Measurements from ENCODE around the gene SPATS2. TPM values are rescaled to one million over a fixed set of nuclear protein-coding genes. Genes with fewer than 3 reads are reported as not detected.

SPATS2 gene
- total RNA-seq, 1 experiment from 2014 or later: 74.2 TPM

- POLR2A ChIA-PET: interaction anchor here (0.6 to 1.0 kb wide), 3 partner anchors 20 to 437 kb away, joined by 3 to 5 read pairs (median 3); partner anchors contain the start of gene SPATS2
- Histone ChIP-seq H2AFZ (ENCODE audit: low read depth, low read length, poor library complexity, severe bottlenecking) (peak within 1 kb of the TSS; percentile 13), H4K20me1 (ENCODE audit: insufficient read depth) (no peaks in the 10 kb centered on the region), H3K27ac (ENCODE audit: low read depth, low read length) (peak within 1 kb of the TSS; percentile 67), H3K4me1 (ENCODE audit: control insufficient read depth in 1 of 2, insufficient read depth in 2 of 2, low read length in 2 of 2) (peaks cover 8 to 15% of the 10 kb centered on the region in 2 experiments; a peak in 3 of 4 replicates), H3K4me3 (replicated peaks in 1 of 2; ENCODE audit: low read depth in 1 of 2, low read length in 2 of 2) (peak within 1 kb of the TSS; percentile 98 to 100), H3K9me2 (ENCODE audit: insufficient read depth) (no peaks in the 10 kb centered on the region), H3K4me2 (ENCODE audit: low read length) (peak within 1 kb of the TSS; percentile 81), H3K9me3 (ENCODE audit: control insufficient read depth in 1 of 2, insufficient read depth in 1 of 2, low read depth in 1 of 2, low read length in 2 of 2) (no peaks in the 10 kb centered on the region), H3K36me3 (ENCODE audit: control insufficient read depth in 1 of 2, insufficient read depth in 2 of 2, low read length in 2 of 2) (peaks cover 9 to 28% of the 10 kb centered on the region in 2 experiments; a peak in 3 of 4 replicates), H3K27me3 (ENCODE audit: insufficient read depth, low read length) (no peaks in the 10 kb centered on the region), H3K9ac (ENCODE audit: low read length) (peak within 1 kb of the TSS; percentile 95), H3K79me2 (ENCODE audit: insufficient read depth, low read length) (peaks cover 67% of the 10 kb centered on the region)
- CTCF ChIA-PET: interaction anchor here (0.9 to 3.2 kb wide), 5 partner anchors 12 to 220 kb away, joined by 3 to 15 read pairs (median 4); partner anchors contain the start of gene PRPF40B
- TSS peak; percentile 80 for BruUV-seq (replicated peaks)
- TF ChIP-seq SIN3A (IDR thresholded peaks at IDR 0.05; ENCODE audit: low read depth) (peak; percentile 57; the same call in 1 of the 2 replicates), ZFX (IDR thresholded peaks at IDR 0.05) (peak; percentile 66; the same call in 1 of the 2 replicates), SP1 (IDR thresholded peaks at IDR 0.05; ENCODE audit: low read depth) (peak; percentile 49), MAX (IDR thresholded peaks at IDR 0.05) (peak; percentile 93), EGR1 (IDR thresholded peaks at IDR 0.05; ENCODE audit: low read depth) (peak; percentile 71), CBX3 (IDR thresholded peaks at IDR 0.05; ENCODE audit: low read depth) (no peak), POLR2AphosphoS5 (IDR thresholded peaks at IDR 0.05; ENCODE audit: low read depth, low read length) (peak; percentile 91), JUND (IDR thresholded peaks at IDR 0.05) (no peak), POLR2A (IDR thresholded peaks at IDR 0.05; ENCODE audit: borderline replicate concordance, extremely low read depth, insufficient read depth, insufficient read length) (peak; percentile 81), SRF (IDR thresholded peaks at IDR 0.05; ENCODE audit: low read depth) (no peak)
- peak; percentile 86 for DNase-seq (ENCODE audit: low read depth, low spot score)
- intact Hi-C loops (cut with micrococcal nuclease): loop anchor here (5.0 kb wide), 1 partner anchor 211 kb away; no protein-coding TSS in a partner anchor
- peak; percentile 80 for ATAC-seq
- RAD21 ChIA-PET (ENCODE audit: low non-redundant PET in 1 of 2, low total read pairs in 2 of 2, uncharacterized antibody in 2 of 2, unreplicated experiment in 2 of 2): no interaction called here
Measured at GRCh38 chr12:49567611-49568441, 200.6 kb downstream of the SPATS2 start, which contains the start of gene MCRS1. TSS of gene MCRS1 (minus strand) at chr12:49568142. CDS start at chr12:49566731, 1,411 bp downstream.
